COLO668 (cell line): Measurements from ENCODE around the gene NPDC1.

ENCODE experiments used
- DNase-seq: peaks from one replicate; lab custom pipeline; 2025; ENCODE audit not compliant: unreplicated experiment; lab: John Stamatoyannopoulos, UW

Gene NPDC1

GRCh38 chr9:137028263-137029057, 17.5 kb downstream of the NPDC1 start:
- peak; percentile 89 for DNase-seq

- DNase-seq: peak; percentile 71
These were observed 18.4 kb downstream of the NPDC1 start, which contains the start of gene ABCA2 for GRCh38 chr9:137027369-137028262. Gene ABCA2 (minus strand): TSS chr9:137028237. CDS start chr9:137028140, 97 bp downstream.

- DNase-seq: peak; percentile 51
These were observed 19.1 kb downstream of the NPDC1 start for GRCh38 chr9:137026828-137027227.

- peak; percentile 51 for DNase-seq
These were observed 19.6 kb downstream of the NPDC1 start for GRCh38 chr9:137026384-137026783.

- peak; percentile 97 for DNase-seq
These were observed 20.4 kb downstream of the NPDC1 start for GRCh38 chr9:137025517-137025966.

GRCh38 chr9:137023583-137023991, 22.4 kb downstream of the NPDC1 start:
- DNase-seq: no peak

GRCh38 chr9:137023157-137023556, 22.8 kb downstream of the NPDC1 start:
- DNase-seq: no peak

- DNase-seq: no peak
These were observed 23.3 kb downstream of the NPDC1 start for GRCh38 chr9:137022662-137023008.

- peak; percentile 88 for DNase-seq
These were observed 23.9 kb downstream of the NPDC1 start for GRCh38 chr9:137021979-137022661.

GRCh38 chr9:137021568-137021978, 24.4 kb downstream of the NPDC1 start:
- DNase-seq: no peak

- no peak for DNase-seq
These were observed 25.0 kb downstream of the NPDC1 start for GRCh38 chr9:137020771-137021567.

- DNase-seq: no peak
These were observed 25.9 kb downstream of the NPDC1 start for GRCh38 chr9:137019891-137020683.

GRCh38 chr9:137018761-137019559, 27.0 kb downstream of the NPDC1 start:
- DNase-seq: no peak

GRCh38 chr9:137017791-137018497, 28.0 kb downstream of the NPDC1 start:
- no peak for DNase-seq

GRCh38 chr9:137017071-137017470, 28.9 kb downstream of the NPDC1 start:
- no peak for DNase-seq

- no peak for DNase-seq
These were observed 29.5 kb downstream of the NPDC1 start for GRCh38 chr9:137016436-137016835.

GRCh38 chr9:137015976-137016375, 30.0 kb downstream of the NPDC1 start:
- DNase-seq: no peak

GRCh38 chr9:137015540-137015930, 30.4 kb downstream of the NPDC1 start:
- DNase-seq: no peak
